Glomerular visceral epithelial cell (primary cell): ENCODE data around the gene UBALD2.
"Not testable (repeated sequence)": the region's sequence is repeated elsewhere in the genome, so short reads cannot be mapped to it uniquely, and the experiment has no call there.

Experiments
- DNase-seq: peaks from one replicate; pipeline ENCODE4 v3.0.0-alpha.2; 2016; ENCODE audit errors: extremely low spot score

UBALD2 gene

DNA sequence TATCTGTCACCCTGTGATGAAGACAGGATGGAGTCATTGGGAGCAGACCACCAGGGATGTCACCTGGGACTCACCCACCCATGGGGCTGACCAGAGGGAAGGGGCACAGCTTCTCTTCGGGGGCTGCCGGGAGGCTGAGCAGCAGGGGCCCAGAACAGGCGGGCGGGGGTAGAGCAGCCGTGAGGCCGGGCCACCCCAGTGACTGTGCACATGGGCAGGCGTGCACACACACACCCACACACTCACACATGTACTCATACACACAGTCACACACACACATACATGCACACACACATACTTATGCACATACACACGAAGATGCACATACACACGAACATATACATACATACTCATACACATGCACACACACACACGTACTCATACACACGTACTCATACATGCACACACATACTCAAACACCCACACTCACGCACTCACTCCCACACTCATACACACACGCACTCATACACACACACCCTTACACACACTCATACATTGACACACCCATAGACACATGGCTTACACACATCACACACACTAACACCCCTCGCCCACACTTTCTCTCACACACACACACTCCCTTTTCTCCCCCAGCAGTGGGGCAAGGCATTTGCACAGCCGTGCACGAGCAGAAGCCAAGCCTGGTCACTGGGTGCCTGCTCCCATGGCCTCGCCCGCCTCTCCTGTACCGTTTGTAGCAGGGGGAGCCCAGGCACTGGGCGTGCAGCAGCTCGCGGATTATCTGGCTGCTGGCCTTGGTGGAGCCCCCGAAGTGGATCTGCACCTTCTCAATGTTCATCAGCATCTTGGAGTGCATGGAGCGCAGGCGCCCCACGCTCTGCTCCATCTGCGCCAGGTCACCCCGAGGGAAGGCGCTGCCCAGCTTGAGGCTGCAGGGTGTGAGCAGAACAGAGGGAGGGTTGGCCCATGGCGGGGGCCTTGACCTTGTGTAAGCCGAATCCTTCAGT lies 12.4 kb downstream of the UBALD2 start:
- no peak for DNase-seq

DNA sequence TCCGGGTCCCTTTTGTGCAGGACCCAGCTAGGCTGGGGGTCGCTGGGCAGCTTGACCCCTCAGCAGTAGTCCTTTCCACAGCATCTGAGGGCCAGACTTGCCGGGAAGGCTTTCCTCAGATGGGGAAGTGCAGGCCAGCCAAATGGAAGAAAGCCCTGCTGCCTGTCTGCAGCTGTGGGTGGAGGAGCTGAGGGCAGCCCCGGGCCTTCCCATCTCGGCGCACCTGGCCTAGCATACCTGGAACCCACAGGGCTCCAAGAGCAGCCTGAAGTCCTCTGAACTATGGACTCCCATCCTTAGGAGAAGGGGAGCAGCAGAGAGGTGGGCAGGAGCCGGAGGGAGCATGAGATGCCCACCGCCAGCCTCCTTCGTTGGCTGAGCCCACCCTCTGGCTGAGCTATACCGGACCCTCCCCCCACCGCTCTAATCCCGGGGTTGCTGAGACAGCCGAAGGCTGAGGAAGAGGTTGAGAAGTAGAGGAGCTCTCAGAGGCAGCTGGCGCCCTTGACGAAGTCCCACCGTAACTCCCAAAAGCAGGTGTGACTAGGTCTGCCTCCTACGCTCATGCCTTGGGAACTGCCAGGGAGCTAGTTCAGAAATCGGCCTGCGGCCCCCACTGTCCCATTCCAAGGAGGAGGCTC lies 13.2 kb downstream of the UBALD2 start:
- no peak for DNase-seq

DNA sequence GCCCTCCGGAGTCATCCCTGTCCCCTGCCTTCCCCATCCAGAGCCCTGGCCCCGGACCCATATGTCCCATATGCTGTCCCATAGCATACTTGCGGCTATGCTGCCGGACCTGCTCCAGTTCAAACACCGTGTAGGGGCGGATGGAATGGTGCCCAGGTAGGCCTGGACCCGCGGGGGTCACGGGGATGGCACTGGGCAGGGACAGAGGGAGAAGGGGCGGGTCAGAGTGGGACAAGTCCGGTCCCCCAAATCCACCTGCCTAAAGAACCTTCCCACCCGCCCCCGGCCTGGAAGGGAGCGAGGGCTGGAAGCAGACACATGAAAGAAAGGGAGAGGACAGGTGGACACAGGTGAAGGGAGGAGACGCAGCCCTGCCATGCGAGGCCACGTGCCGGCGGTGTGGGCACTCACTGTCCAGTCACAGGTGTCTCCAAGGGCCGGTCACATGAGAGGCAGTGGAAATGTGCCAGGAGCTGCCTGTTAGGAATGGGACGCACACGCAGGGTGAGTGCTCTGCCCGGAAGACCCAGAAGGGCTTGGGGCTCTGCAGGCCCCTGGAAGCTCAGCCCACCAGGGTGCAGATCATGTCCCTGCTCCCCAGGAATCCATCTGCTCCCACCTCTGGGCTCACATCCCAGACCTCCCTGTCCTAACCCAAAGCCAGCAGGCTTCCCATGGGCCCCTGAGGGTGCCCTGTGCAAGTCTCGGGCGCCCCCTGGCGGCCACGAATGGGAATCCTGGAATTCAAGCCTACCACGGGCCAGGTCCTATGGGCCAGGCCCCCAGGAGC lies 14.0 kb downstream of the UBALD2 start:
- peak; percentile 83 for DNase-seq

DNA sequence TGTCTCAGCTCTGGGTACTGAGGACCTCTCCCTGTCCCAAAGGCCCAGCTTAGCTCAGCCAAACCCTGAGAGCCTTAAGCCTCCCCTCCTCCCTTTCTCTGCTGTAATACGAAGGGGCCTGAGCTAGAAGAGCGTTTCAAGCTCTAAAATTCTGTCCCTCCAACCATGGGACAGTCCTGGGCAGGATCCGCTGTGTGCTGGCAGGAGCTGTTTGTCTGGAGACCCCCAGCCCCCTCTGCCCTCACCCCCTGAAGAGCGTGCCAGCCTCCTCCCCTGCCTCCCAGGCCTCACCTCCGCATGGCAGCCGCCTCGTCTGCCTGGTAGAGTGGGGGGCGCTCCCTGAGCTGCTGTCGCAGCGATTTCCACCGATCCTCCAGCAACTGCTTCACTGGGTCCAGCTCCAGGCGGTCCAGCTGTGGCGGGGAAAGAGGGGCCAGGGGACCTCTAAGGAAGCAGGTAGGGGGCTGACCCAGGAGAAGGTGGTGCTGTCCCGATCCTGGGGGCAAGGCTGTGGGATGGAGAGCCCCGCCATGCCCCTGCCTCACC lies 14.7 kb downstream of the UBALD2 start:
- DNase-seq: no peak

DNA sequence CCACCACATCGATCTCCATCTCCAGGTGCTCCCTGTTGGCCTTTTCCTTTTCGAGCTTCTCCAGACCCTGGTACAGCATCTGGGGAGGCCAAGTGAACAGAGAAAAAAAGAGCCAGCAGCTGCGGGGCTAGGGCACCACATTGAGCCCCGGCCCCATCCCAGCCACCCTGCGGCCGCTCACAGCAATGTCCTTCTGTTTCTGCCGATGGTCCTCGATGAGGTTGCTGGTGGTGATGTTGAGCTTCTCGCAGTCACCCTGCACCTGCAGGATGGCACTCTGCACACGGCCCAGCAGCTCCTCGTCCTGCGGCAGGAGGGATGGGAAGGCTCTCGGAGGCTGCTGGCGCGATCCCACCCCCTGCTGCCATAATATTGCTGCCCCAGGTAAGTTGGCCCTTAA lies 15.5 kb downstream of the UBALD2 start:
- no peak for DNase-seq

DNA sequence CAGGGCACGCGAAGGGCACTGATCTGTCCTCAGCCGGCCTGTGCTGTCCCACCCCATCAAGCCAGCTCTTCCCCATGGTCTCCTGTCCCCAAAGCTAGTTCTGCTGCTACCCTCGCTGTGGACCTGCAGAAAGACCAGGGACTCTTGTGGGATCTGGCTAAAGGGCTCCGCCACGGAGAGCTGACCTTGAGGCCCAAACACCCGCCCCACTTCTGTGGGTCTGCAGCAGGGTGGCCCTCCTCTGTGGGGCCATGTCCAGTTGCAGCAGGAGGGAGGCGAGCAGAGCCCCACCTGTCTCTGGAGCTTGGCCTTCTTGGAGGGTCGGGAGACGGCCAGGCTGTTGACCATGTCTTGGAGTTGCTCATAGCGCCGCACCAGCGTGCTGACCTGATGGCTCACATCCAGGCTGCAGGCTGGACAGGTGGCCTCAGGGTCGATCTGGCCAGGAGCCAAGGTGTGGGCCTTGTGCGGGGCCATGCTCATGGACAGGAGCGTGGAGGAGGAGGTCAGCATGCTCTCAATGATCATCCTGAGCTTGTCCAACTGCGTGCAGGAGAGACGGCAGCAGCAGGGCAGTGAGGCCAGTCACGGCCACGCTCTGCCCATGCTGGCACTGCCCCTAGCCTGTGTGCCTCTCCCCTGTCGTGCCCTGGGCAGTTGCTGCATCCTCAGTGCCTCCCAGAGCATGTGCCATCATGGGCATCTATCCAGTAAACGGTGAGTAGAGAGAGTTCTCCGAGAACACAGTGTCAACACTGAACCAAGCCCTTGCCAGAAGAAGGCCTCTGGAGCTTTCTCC lies 16.6 kb downstream of the UBALD2 start:
- no peak for DNase-seq

DNA sequence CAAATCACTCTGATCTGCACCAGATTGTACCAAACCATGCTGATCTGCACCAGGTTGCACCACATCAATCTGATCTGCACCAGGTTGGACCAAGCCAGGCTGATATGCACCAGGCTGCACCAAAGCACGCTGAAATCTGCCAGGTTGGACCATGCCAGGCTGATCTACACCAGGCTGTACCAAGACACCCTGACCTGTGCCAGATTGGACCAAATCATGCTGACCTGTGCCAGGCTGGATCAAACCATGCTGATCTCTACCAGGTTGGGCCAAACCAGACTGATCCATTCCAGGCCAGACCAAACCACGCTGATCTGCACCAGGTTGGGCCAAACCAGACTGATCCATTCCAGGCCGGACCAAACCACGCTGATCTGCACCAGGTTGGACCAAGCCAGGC lies 27.4 kb downstream of the UBALD2 start:
- no peak for DNase-seq

DNA sequence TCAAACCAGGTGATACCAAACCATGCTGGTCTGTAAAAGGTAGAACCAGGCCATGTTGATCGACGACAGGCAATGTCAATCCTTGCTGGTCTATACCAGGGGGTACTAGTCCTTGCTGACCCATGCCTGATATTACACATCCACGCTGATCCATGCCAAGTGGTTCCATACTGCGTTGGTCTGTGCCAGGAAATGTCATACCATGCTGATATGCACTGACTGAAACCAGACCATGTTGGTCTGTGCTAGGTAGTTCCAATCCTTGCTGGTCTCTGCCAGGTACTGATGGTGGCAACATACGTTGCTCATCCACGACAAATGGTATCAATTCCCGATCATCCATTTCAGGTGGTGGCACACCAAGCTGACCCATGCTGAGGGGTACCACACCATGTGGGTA lies 28.0 kb downstream of the UBALD2 start:
- DNase-seq: no peak

DNA sequence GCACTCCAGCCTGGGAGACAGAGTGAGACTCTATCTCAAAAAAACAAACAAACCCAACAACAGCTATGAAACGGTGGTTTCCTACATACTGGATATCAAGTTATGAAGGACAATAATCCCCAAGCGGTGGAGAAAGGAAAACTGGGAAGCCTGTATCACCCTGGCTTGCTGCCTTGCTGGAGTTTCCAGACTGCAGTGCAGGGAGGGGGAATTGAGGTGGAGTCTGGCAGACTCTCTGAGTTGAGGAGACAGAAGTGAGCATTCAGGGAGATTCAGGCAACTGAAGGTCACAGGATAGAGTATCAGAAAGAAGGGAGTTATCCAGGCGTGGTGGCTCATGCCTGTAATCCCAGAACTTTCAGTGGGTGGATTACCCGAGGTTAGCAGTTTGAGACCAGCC lies 31.0 kb downstream of the UBALD2 start:
- no peak for DNase-seq

DNA sequence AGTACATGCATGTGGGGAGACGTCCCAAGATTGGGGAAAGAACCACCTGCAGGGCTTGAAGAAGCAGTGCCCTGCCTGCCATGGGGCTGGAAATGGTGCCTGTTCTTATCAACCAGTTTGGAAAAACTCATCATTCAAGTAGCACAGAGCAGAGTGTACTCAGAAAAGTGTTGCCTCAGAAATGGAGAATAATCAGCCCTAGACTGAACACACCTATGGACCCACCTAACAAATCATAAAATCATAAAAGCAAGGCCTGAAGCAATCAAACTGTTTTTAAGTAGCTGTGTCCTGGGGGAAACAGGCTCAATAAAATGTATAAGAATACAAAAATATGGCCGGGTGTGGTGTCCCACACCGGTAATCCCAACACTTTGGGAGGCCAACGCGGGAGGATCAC lies 31.7 kb downstream of the UBALD2 start:
- DNase-seq: no peak

DNA sequence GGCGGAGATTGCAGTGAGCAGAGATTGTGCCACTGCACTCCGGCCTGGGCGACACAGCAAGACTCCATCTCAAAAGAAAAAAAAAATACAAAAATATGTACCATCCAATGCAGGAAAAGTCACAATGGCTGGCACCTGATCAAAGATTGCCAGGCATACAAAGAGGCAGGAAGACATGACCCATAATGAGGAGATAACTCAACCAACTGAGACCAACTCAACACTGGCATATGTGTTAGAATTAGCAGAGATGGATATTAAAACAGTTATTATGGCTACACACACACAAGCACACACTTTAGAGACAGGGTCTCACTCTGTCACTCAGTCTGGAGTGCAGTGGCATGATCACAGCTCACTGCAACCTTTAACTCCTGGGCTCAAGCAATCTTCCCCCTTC lies 32.3 kb downstream of the UBALD2 start:
- DNase-seq: no peak

DNA sequence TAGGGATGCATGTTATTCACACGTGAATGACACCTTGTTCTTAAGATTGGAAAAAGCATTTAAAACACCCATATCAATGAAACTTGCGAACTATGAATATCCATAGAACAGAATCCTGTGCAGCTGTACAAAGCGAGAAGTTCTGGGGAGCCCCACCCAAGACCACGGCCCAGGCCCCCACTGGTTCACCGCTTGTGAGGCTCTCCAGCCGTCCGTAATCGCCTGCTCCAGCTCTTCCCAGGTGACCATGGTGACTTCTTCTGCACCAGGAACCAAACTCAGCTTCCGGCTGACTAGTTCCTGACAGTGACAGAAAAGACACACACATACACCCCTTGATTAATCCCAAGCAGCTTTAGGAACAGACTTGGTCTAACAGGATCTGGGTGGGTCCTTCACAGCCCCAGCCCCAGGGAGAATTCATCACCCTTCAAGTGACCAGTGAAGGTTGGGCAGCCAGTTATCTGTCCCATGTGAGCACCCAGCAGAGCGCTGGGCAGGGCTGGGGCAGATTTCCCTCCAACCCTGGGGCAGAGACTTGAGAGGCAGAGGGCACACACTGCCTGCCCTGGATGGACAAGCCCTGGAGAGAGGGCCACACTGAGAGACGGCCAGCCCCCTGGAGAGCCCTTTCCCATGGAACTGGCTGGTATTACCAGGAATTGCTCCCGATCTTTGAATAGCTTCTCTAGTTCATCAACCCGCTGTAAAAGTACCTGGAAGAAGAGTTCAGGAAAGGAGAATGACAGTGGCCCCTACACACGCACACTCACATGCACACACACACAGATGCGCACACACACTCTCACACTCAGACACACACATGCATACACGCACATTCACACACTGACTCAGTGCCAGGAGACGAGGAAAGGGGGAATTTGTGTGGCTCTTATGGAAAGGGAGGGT lies 39.3 kb downstream of the UBALD2 start:
- DNase-seq: no peak

DNA sequence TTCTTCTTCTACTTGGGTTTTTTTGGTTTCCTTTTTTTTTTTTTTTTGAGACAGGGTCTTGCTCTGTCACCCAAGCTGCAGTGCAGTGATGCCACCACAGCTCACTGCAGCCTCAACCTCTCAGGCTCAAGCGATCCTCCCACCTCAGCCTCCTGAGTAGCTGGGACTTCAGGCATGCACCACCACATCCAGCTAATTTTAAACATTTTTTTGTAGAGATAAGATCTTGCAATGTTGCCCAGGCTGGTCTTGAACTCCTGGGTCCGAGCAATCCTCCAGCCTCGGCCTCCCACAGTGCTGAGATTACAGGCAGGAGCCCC lies 39.9 kb downstream of the UBALD2 start:
- DNase-seq: not testable (repeated sequence)

DNA sequence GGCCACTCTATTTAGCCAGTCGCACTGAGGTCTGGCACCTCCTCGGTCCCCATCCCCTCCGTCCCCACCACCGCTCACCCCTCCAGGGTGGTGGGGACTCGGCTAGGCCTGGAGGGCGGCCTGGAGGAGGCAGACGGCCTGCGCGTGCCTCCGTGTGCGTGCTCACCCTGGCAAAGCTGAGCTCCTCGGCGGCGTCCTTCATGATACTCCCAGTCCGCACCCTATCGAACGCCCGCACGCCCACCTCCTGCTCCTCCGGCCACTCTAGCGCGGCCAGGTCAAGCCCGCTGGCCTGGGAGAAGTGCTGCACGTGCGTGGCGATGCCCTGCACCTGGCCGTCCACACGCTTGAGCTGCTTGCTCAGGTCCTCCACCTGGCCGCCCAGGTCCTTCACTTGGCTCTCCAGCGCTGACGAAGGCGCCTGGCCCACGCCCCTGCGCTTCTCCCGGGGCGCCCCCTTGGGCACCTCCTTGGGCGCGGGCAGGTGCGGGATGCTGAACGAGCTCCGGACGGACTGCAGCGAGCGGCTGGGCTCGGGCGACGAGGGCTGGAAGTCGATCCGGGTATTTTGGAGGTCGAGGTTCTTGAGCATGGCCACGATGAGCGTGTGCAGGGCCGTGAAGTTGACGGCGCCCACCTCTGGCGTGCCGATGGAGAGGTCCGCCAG lies 42.3 kb downstream of the UBALD2 start:
- no peak for DNase-seq

DNA sequence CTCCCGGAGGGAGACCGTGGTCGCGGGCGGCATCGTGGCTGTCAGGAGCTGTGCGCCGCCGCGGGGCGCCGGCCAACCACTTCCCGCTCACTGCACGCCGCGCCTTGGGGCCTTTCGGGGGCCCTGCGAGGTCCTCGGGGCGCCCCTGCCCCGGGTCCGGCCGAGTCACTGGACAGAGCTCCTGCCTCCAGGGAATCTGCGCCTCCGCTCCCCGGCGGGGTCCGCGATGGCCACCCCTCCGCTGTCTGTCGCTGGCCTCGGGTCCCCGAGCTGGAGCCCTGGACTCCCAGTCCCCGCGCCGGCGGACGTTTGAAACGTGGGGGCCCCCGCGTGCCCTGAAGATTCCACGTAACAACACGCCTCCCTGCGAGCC lies 42.8 kb downstream of the UBALD2 start, which contains the start of gene QRICH2:
Gene QRICH2 (minus strand): TSS at position 311 of the 373 bp plus-strand sequence. CDS start 278 bp downstream, at position 33.
- DNase-seq: no peak

DNA sequence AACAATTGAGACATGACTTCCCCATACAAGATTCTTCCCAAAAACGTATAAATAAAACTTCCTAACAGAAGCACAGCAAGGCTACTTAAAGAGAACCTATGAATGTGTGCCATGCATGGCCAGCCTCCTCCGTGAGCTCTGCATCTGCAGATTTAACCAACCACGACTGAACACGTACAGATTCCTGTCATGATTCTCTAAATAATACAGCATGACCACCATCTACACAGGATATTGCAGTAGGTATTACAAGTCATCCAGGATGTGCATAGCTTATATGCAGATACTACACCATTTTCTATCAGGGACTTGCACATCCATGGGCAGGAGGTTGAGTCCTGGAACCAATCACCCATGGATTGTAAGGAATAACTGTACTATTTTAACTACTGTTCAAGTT lies 44.3 kb downstream of the UBALD2 start:
- peak; percentile 24 for DNase-seq

DNA sequence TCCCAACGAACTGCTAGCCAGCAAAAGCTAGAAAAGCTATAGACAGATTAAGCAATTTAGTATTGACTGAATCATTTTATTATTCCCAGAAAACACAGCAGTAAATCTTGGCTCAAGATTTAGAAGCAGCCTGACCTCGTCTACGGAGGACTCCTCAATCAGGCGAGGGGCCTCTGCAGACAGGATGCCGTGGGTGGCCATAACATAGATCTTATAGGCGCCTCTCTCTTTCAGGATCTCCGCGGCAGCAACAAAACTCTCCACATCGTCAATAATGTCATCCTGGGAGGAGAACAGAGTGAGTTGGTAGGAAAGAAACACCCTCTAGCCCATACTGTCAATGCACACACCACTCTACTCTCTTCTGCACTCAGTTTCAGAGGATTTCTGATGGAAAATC lies 47.6 kb downstream of the UBALD2 start:
- DNase-seq: no peak

DNA sequence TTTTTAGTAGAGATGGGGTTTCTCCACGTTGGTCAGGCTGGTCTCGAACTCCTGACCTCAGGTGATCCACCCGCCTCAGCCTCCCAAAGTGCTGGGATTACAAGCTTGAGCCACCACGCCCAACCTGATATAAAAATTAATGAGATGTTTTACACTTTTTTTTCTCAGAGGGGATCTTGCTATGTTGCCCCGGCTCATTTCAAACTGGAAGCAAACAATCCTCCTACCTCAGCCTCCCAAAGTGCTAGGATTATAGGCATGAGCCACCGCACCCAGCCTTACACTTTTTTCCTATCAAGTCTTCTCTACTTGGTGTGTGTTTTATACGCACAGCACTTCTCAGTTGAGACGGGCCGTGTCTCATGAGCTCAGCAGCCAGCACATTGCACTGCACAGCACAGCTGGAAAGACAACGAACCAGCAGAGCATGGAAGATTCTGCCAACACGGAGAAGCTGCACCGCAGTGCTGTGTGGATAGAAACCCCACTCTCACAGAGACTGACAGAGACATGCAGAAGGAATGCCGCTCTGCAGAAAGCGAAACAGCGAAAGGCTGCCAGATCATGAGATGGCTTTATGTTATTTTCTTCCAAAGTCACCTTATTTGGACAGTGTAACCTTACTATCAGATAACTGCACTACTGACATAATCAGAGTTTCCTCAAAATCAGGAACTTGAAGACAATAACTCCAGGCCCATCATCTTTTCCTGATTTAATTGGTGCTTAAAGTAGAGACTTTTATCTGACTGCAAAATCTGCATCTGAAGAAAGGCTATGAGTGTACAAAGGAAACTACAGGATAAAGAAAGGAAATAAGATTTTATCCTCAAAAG lies 49.5 kb downstream of the UBALD2 start:
- DNase-seq: no peak

DNA sequence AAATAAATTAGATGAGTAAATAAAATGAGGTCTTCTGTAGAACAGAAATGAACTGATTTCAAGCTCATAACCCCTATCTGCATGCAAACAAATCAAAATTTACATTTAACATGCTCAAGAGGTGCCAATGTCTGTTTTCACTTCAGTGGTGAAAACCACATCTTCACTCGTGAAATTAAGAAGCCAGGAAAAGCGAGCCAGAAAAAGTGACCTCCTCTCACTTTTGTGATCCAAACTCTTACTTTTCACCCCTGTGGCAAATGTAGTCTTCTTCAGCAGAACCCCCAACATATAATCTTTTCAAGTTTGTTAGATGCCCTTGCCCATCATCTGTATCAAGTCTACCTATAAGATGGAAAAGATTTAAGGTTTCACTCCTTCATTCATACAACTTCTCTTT lies 52.4 kb downstream of the UBALD2 start:
- DNase-seq: no peak
